ENCODE data around the gene LAMB1. TPM values are rescaled to one million over a fixed set of nuclear protein-coding genes. Genes with fewer than 3 reads are reported as not detected.
"Not testable (repeated sequence)": the region's sequence is repeated elsewhere in the genome, so short reads cannot be mapped to it uniquely, and the experiment has no call there.

Gene LAMB1
- polyA plus RNA-seq (ENCODE audit: insufficient read length in 10 of 10), result 100 to 1,000 TPM; 446 to 768 (median 508) TPM
- long read RNA-seq, donor 1, full-length matches to known transcripts, result 26 of 299 reads
- long read RNA-seq, donor 1, partial matches to known transcripts, result 273 of 299 reads
- long read RNA-seq, donor 1, other reads (novel, unspliced or antisense), result 0 of 299 reads
- long read RNA-seq, donor 2, full-length matches to known transcripts, result 30 of 286 reads
- long read RNA-seq, donor 2, partial matches to known transcripts, result 256 of 286 reads
- long read RNA-seq, donor 2, other reads (novel, unspliced or antisense), result 0 of 286 reads
- long read RNA-seq, donor 3, result 0 reads
- long read RNA-seq, donor 4, full-length matches to known transcripts, result 30 of 324 reads
- long read RNA-seq, donor 4, partial matches to known transcripts, result 294 of 324 reads
- long read RNA-seq, donor 4, other reads (novel, unspliced or antisense), result 0 of 324 reads
- long read RNA-seq, donor 5, full-length matches to known transcripts, result 42 of 321 reads
- long read RNA-seq, donor 5, partial matches to known transcripts, result 279 of 321 reads
- long read RNA-seq, donor 5, other reads (novel, unspliced or antisense), result 0 of 321 reads
- long read RNA-seq, donor 6, full-length matches to known transcripts, result 31 of 306 reads
- long read RNA-seq, donor 6, partial matches to known transcripts, result 275 of 306 reads
- long read RNA-seq, donor 6, other reads (novel, unspliced or antisense), result 0 of 306 reads
- long read RNA-seq, donor 7, full-length matches to known transcripts, result 35 of 520 reads
- long read RNA-seq, donor 7, partial matches to known transcripts, result 485 of 520 reads
- long read RNA-seq, donor 7, other reads (novel, unspliced or antisense), result 0 of 520 reads
- long read RNA-seq, donor 8, full-length matches to known transcripts, result 27 of 267 reads
- long read RNA-seq, donor 8, partial matches to known transcripts, result 240 of 267 reads
- long read RNA-seq, donor 8, other reads (novel, unspliced or antisense), result 0 of 267 reads
- long read RNA-seq, donor 9, full-length matches to known transcripts, result 4 of 21 reads
- long read RNA-seq, donor 9, partial matches to known transcripts, result 17 of 21 reads
- long read RNA-seq, donor 9, other reads (novel, unspliced or antisense), result 0 of 21 reads

DNA sequence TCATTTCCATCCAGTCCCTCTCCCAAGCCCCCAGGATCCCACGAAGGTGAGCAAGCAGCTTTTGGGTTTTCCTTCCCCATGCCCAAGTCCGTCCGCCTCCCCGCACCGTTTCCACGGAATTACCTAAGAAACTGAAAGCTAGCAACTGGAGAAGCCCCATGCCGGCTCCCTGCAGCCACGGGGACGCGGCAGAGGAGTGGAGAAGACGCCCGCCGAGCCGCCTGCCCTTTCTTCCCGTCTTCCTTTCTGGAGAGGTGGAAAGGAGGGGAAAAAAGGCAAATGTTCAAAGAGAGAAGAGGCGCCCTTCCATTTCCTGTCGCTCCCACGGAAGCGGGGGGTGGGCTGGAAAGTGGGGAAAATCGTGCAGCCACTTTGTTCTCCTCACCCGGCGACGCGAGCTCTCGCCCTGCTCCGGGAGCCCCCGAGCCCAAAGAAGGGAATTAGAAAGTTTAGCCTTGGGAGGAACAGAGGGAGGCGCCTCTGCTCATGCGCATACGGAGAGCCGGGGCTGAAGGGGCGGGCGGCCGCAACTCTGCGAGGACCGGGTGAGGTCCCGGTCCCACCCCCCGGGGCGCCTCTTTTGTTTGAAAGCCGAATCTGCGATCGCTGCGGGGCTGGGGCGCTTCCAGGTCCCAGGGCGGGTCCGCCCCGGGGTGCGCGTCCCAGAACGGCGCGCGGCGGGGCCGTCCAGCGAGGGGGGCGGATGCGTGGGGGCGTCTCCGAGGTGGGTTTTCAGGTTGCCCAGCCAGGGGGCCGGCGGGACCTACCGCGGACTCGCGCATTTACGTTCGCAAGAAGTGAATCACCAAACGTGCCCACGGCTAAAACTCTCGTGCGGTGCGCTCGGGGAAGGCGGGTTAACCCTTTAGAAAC lies at the start of gene LAMB1:
TSS of gene LAMB1 (minus strand) at position 436 of the 873 bp plus-strand sequence. CDS start at position 160, 276 bp downstream.
- peak; percentile 77 to 94 (median 84) for DNase-seq

DNA sequence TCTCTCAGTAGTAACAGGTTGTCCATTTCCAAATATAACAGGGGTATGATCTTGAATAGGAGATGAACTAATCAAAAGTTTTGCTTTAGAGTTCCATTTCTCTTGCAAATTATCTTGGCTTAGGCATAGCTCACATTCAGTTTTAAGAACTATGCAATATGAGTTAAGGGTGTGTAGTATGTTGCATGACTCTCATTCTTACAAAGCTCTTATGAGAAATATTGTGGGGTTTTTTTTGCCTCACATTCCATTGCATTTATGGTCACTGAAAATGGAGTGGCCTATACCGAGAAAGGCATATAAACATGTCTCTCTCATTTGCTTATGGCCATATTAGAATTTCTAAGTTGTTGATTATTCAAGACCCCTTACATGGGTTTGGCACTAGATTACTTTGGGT lies 48.5 kb upstream of the LAMB1 start:
- DNase-seq, result no peak

DNA sequence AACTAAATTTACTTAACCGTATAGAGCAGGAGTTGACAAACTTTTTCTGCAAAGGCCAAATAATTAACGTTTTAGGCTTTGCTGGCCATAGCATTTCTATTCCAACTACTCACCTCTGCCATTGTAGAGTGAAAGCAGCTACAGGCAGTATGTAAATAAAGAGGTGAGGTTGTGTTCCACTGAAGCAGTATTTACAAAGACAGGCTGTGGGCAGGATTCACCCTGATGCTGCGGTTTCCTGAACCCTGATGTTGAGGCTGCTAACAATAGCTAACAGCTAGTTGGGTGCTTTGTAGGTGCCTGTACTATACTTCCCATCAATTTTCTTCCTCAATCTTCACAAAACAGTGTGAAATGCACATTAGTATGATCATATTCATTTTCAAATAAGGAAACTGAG lies 47.0 kb upstream of the LAMB1 start:
- no peak for DNase-seq

DNA sequence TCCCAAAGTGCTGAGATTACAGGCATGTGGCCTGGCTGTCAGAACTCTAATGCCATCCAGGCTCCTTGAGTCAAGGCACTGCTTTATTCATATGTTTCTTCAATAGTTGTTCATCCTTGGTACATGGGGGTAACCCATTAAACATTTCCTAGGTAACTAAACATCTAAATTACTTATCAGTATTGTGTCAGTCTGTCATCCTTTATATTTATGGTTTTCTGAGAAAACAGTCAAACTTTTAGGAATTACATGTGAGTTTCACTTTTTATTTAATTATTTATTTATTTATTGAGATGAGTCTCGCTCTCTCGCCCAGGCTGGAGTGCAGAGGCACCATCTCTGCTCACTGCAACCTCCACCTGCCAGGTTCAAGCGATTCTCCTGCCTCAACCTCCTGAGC lies 45.5 kb upstream of the LAMB1 start:
- DNase-seq, result no peak

DNA sequence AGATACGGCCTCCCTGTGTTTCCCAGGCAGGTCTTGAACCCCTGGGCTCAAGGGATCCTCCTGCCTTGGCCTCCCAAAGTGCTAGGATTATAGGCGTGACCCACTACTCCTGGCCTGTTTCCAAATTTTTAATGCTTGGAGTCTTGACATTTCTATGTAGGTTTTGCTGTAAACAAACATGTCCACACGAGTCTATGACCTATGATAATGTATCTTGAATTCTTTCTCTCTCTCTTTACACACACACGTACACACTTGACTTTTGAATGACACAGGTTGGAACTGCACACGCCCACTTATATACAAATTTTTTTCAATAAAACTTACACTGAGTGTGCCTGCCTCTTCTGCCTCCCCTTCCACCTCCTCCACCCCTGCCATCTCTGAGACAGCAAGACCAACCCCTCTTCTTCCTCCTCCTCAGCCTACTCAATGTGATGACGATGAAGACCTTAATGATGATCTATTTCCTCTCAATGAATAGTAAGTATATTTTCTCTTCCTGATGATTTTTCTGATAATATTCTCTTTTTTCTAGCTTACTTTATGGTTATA lies 44.1 kb upstream of the LAMB1 start:
- no peak for DNase-seq

DNA sequence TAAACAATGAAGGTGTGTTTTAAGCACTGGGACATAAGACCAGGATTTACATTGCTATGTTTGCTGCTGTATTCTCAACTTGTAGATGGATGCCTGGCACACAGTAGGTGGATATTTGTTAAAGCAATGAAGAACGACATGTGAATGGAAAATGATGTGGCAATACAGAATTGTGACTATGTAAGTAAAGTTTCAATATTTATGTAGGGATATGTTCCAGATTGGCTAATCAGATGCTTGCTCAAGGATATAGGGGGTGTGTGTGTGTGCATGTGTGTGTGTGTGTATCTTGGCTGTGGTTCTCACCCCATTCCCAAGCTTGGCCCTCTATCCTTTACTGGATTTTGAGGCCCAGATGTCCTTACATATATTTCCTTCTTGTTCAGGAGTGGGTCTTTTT lies 42.7 kb upstream of the LAMB1 start:
- DNase-seq, result peak in 2 of 3 donors; percentile 17 to 59

DNA sequence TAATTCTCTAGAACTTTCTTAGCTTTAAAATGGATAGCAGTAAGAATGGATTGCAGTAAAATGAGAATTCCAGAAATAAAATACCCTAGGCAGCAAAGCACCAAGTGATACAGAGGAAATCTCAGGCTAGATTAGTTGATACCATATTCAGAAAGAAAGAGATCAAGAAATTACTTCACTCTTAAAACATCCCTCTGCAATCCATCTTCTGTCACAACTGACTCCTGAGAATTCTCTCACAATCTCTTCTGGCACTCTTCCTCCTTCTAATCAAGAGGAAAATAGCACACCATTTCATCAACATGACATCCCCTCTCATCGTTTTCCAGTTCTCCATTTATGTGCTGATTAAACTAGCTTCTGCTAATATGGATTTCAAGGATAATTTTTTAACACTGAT lies 42.2 kb upstream of the LAMB1 start:
- peak; percentile 52 to 68 (median 54) for DNase-seq

DNA sequence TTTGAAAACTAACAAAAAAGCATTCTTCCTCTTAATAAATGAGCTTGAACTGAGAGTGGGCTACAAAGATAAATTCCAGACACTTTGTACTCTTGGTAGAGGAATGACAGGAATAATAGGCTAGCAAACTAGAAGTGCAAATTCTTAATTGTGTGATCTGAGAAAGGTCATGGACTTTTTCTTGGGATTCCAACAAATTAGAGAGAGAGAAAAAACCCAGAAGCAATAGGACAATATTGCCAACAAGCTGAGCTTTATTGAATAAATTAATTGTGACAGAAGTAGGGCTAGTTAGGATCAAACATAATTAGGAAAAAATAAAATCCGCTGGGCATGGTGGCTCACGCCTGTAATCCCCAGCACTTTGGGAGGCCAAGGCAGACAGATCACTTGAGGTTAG lies 41.4 kb upstream of the LAMB1 start:
- DNase-seq, result no peak

DNA sequence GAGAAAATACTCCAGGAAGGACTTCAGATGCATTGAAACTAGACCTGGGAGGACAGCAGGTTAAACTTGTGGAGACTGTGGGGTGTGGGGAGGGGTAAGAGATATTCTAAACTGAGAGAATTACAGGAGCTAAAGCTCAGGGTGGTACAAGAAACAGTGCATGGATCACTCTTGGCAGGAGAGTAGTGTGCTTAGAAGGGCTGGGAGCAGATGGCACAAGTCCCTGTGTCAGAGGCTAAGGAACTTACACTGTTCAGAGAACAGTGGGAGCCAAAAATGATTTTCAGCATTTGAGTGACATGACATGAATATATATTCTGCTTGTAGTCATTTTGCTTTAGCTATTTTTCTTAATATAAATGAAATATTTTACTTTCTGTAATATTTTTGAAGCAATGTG lies 36.0 kb upstream of the LAMB1 start:
- DNase-seq, result no peak

DNA sequence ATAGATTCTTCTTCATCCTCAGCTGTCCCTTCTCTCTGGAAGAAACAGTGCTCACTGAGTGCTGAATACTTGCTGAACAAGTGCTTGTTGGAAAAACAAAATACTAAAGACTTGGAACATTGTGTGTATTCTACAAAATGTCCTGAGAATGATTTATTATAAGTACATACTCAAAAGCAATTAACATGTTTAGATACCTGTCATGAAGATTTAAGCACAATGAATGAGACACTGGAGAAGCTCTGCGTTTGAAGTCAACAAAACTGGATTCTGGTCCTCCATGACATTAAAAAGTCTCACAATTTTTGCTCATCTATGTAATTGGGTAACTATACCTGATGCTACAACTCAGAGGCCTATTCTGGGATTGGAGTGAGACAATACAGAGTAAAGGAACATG lies 34.8 kb upstream of the LAMB1 start:
- no peak for DNase-seq

DNA sequence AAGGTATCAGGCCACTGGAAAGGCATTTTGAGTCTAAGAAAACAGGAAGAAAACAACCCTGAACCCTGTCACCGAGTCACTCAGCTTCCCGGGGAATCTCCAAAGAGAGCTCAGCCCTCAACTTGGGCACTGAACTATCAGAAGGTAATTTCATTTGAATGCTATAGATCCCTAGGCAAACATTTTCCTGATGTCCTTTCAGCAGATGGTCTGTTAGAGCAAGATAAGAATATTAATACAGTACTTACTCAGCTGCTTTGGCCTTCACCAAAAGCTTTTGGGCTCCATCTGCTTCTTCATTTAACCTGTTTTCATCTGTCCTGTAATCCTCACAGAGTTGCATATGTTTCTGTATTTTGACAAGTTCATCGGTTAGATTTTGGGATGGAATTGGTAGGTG lies 34.2 kb upstream of the LAMB1 start:
- no peak for DNase-seq

DNA sequence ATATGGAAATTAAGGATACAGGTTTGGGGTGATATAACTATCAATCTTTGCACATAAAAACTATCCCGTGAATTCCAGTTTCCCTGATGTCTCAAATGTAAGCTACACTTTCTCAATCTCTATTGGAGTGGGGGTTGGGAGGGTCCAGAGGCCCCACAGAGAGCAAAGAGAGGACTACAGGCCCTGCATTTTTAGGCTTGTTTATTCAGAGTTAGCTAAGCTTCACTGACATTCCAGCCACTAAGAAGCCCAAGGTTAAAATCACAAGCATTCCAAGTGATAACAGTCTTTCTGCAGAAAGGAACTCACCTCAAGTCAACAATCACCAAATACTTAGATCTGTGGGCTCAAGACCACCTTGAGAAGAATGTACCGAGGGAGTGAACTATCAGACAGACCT lies 31.6 kb upstream of the LAMB1 start:
- DNase-seq, result no peak

DNA sequence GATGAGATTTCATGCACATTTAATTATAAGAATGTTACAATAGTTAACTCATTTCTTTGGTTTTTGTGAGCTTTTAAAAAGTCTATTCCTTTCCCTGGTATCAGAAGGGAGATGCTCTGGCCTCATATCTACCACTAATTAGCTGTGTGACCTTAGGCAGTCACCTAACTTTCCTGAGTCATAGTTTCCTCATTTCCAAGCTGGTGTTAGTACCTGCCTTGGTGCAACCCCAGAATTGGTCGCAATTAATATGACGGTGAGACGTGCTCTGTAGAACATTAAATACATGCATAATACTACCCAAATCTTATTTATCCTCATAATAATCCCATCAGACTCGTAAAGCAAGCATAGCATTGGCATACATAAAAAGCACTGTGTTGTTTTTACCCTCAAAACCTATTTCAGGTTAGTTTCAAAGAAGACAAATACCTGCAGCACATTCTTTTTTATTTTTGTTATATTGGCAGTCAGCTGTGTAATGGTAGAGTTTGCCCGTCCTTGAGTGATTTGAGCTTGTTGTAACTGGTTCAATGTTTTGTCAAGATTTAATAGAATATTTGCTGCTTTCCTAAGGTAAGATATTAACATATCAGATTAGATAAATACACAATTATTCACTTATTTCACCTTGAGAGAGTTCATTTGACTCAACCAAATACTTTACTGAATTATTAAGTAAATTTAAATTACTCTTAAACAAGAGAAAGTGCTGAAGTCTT lies 31.0 kb upstream of the LAMB1 start:
- no peak for DNase-seq

DNA sequence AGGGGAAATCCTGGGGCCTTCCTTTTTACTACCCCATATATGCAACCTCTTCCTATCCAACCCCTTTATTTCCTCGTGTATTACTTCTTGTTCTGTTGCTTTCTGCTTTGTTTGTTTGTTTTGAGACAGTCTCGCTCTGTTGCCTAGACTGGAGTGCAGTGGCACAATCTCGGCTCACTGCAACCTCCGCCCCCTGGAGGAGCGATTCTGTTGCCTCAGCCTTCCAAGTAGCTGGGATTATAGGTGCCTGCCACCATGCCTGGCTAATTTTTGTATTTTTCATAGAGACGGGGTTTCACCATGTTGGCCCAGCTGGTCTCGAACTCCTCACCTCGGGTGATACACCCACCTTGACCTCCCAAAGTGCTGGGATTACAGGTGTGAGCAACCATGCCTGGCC lies 30.3 kb upstream of the LAMB1 start:
- not testable (repeated sequence) for DNase-seq

DNA sequence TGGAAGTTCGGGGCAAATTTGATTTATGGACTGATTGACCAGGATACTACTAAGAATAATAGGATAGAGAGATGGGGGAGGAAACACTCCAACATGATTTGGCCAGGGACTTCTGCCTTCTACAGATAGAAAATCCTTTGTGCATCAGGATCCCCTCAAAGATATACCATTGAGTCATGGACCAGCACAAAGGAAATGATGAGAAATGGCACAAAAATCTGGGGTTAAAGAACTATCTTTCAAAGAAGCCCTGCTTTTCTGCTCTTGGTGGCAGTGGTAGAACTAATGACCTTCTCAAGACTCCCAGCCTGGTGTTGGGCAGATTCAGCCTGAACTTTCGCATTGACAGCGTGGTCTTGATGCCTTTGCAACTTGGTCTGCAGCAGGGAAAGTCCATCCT lies 27.6 kb upstream of the LAMB1 start:
- DNase-seq, result peak in 1 of 3 donors; percentile 41

DNA sequence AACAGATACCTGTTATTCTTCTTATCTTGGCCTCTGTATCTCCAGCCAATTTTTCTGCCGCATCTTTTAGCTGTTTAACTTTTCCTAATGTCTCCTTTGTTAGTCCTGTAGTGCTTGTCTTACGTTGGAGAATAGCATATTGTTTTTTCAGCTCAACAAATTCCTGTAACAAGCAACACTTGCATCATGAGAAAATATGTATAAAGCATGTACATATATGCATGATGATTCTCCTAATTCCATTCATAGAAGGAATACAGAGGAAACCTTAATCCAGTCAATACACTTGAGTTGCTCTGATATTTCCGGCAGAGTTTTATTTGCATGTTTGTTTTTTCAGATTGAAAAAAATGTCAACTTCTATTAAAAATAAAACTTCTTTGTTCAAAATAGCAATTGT lies 26.1 kb upstream of the LAMB1 start:
- no peak for DNase-seq

DNA sequence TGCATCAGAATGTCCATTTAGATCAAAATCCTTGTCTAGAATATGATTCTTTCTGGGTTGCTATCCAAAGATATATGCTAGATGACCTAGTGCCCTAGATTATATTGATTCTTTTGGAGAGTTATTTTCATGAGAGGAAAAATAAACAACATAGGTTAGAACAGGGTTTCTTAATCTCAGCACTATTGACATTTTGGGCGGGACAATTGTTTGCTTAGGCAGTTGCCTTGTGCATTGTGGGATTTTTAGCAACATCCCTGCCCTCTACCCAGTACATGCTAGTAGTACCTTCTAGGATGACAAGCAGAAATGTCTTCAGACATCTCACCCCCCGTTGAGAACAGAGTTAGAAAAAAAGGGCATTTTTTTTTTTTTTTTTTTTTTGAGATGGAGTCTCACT lies 25.1 kb upstream of the LAMB1 start:
- no peak for DNase-seq

DNA sequence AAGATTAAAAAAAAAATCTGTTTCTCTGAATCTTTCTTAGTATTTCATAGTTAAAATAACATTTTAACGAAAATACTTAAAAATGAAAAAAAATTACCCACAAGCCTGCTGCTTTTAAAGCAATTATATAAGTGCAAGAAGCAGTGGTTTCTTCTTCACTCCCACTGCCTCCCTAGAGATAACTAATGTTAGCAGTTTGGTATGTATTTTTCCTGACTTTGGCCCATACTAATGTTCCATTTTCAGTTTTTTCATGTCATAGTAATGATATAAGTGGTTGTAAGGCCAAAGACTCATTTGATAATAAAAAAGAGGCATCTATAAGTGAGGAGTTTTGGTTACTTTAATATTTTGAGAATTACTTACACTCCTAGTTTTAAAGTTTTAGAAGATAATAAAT lies 24.3 kb upstream of the LAMB1 start:
- peak in 2 of 3 donors; percentile 14 to 34 for DNase-seq

DNA sequence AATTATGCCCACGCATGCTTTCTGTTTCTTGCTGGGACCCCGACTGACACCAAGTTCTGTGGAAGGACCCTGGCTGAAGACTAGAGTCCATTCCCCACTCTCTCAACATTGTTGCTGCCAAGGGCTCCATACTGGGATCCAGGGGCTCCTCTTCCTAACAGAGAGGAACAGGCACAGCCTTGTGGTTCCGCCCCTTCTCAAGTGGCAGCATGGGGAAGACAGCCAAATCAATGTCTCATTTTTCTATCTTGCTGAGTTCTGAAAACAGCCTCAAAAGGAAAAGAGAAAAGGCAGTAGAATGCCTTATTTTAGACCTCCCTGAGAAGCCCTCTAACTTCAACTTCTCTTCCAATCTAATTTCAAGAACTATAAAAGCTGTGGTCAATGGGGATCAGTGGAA lies 23.7 kb upstream of the LAMB1 start:
- DNase-seq, result no peak

DNA sequence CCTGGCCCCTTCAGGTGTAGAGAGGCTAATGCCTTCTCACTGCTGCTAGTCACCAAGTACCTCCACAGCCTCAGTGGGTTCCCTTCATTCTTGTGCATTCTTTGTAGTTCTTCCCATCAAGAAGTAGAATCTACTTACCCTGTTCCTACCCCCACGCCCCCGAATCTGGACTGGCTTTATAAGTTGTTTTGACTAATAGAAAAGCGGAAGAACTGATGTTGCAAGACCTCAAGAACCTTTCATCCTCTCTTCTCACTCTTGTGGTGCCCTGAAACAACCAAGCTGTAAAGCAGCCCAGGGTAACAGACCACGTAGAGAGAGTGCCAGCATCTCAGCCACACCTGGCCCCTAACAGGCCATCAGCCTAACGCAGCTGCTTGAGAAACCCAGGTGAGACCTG lies 23.2 kb upstream of the LAMB1 start:
- no peak for DNase-seq

All from muscle of back (tissue), 13 donors.